Liver (tissue), 9 donors: ENCODE results near the gene DMD. TPM values are rescaled to one million over a fixed set of nuclear protein-coding genes. Genes with fewer than 3 reads are reported as not detected.

Source experiments
- DNase-seq: peaks from one replicate; pipeline ENCODE4 v3.0.0-alpha.2; 2017; ENCODE audit warnings: low spot score
- H3K27ac ChIP-seq, 2 donors: one replicate each; pipeline ENCODE4 v1.7.0; 2013; ENCODE audit warnings: inconsistent platforms in 2 of 2, low read length in 2 of 2, control low read depth in 1 of 2, low read depth in 1 of 2, mild to moderate bottlenecking in 1 of 2
- H3K27me3 ChIP-seq, 4 donors: one replicate each; pipeline versions ENCODE4 v1.6.1 to v1.7.0; 2013; ENCODE audit warnings: low read length in 3 of 4, inconsistent platforms in 1 of 4, mild to moderate bottlenecking in 1 of 4, moderate library complexity in 1 of 4; ENCODE audit not compliant: control insufficient read depth in 4 of 4, insufficient read depth in 4 of 4
- H3K36me3 ChIP-seq, 4 donors: one replicate each; pipeline versions ENCODE4 v1.6.1 to v1.7.0; 2013; ENCODE audit warnings: low read length in 3 of 4, mild to moderate bottlenecking in 3 of 4, low read depth in 1 of 4, moderate library complexity in 1 of 4; ENCODE audit not compliant: control insufficient read depth in 4 of 4, insufficient read depth in 3 of 4
- H3K4me1 ChIP-seq, 4 donors: one replicate each; pipeline versions ENCODE4 v1.6.1 to v1.7.0; 2013; ENCODE audit warnings: low read length in 3 of 4, mild to moderate bottlenecking in 3 of 4, moderate library complexity in 1 of 4; ENCODE audit not compliant: control insufficient read depth in 4 of 4, insufficient read depth in 4 of 4
- H3K4me3 ChIP-seq, 3 donors: one replicate each; pipeline versions ENCODE4 v1.6.1 to v1.7.0; 2013; ENCODE audit warnings: low read length in 3 of 3, control low read depth in 1 of 3, low read depth in 1 of 3, mild to moderate bottlenecking in 1 of 3
- H3K9ac ChIP-seq, 2 donors: one replicate each; pipeline ENCODE4 v1.7.0; 2013; ENCODE audit warnings: low read length in 2 of 2, mild to moderate bottlenecking in 2 of 2, moderate library complexity in 2 of 2, control low read depth in 1 of 2, low read depth in 1 of 2
- H3K9me3 ChIP-seq, 4 donors: one replicate each; pipeline versions ENCODE4 v1.6.1 to v1.7.0; 2013; ENCODE audit warnings: low read length in 3 of 4; ENCODE audit not compliant: control insufficient read depth in 4 of 4
- EGR1 ChIP-seq, 2 donors: IDR thresholded peaks; 2 replicates each; pipeline ENCODE4 v1.6.1; 2016 to 2018; ENCODE audit warnings: antibody characterized with exemption in 2 of 2, low read depth in 2 of 2
- FOXA1 ChIP-seq: IDR thresholded peaks from 2 replicates; pipeline ENCODE4 v1.6.1; 2016; ENCODE audit warnings: antibody characterized with exemption
- FOXA2 ChIP-seq: IDR thresholded peaks from 2 replicates; pipeline ENCODE4 v1.6.1; 2016; ENCODE audit warnings: antibody characterized with exemption
- GABPA ChIP-seq, 2 donors: IDR thresholded peaks in 1 of 2; conservative IDR thresholded peaks in 1 of 2; 2 replicates each; pipeline ENCODE4 v1.6.1; 2016; ENCODE audit warnings: antibody characterized with exemption in 2 of 2, mild to moderate bottlenecking in 1 of 2, moderate library complexity in 1 of 2
- HNF4A ChIP-seq, 2 donors: conservative IDR thresholded peaks; 2 replicates each; pipeline ENCODE4 v1.6.1; 2016; ENCODE audit warnings: antibody characterized with exemption in 2 of 2, mild to moderate bottlenecking in 2 of 2
- HNF4G ChIP-seq: IDR thresholded peaks from 2 replicates; pipeline ENCODE4 v1.6.1; 2016; ENCODE audit warnings: antibody characterized with exemption
- JUND ChIP-seq, 2 donors: IDR thresholded peaks; 2 replicates each; pipeline ENCODE4 v1.6.1; 2016; ENCODE audit warnings: antibody characterized with exemption in 2 of 2
- NR2F2 ChIP-seq: IDR thresholded peaks from 2 replicates; pipeline ENCODE4 v1.6.1; 2016; ENCODE audit warnings: antibody characterized with exemption
- RAD21 ChIP-seq, 2 donors: IDR thresholded peaks; 2 replicates each; pipeline ENCODE4 v1.6.1; 2016; ENCODE audit warnings: antibody characterized with exemption in 2 of 2, mild to moderate bottlenecking in 2 of 2
- RXRA ChIP-seq, 2 donors: IDR thresholded peaks; 2 replicates each; pipeline ENCODE4 v1.6.1; 2017 to 2018; ENCODE audit warnings: antibody characterized with exemption in 2 of 2, mild to moderate bottlenecking in 1 of 2
- SP1 ChIP-seq: IDR thresholded peaks from 2 replicates; pipeline ENCODE4 v1.6.1; 2018; ENCODE audit warnings: antibody characterized with exemption, mild to moderate bottlenecking
- TAF1 ChIP-seq: conservative IDR thresholded peaks from 2 replicates; pipeline ENCODE4 v1.6.1; 2016; ENCODE audit warnings: antibody characterized with exemption, mild to moderate bottlenecking
- YY1 ChIP-seq: IDR thresholded peaks from 2 replicates; pipeline ENCODE4 v1.6.1; 2016; ENCODE audit warnings: antibody characterized with exemption, mild to moderate bottlenecking
- WGBS: extraction: QIAGEN DNeasy Blood & Tissue Kit; methylation state at CpG from one replicate; pipeline ENCODE4 v1.1.7; 2013; 5-methylcytosine and 5-hydroxymethylcytosine counted together
- polyA plus RNA-seq, 2 donors: library from polyadenylated mRNA; stranded (reverse) in 1 of 2; unstranded in 1 of 2; fragments of 200-250 nt in 1 of 2; fragments of >200 nt in 1 of 2; fragmentation: Nextera tagmentation in 1 of 2; extraction: Ambion mirVana in 1 of 2; gene quantifications; one replicate each; pipeline versions ENCODE4 v1.2.1 to v1.2.3, GENCODE V29; 2013 to 2015
- total RNA-seq, 2 donors: library from RNA; depleted of rRNA; stranded (reverse); fragments of >200 nt; gene quantifications; one replicate each; pipeline ENCODE4 v1.2.3, GENCODE V29; 2014
- TF ChIP-seq, protein P1 (sequence below): fragments of 150-350 bp; IDR thresholded peaks from 2 replicates; pipeline ENCODE4 v1.5.1; 2017; ENCODE audit warnings: improper control_type of control experiment, low read depth, low read length; ENCODE audit not compliant: missing input control
- TF ChIP-seq, protein P2 (sequence below): IDR thresholded peaks from 2 replicates; pipeline ENCODE4 v1.6.1; 2016; ENCODE audit warnings: antibody characterized with exemption
- TF ChIP-seq, protein P3 (sequence below): IDR thresholded peaks from 2 replicates; pipeline ENCODE4 v1.6.1; 2016; ENCODE audit warnings: antibody characterized with exemption
- TF ChIP-seq, protein P4 (sequence below): IDR thresholded peaks from 2 replicates; pipeline ENCODE4 v1.6.1; 2016; ENCODE audit warnings: antibody characterized with exemption
- TF ChIP-seq, protein P5 (sequence below): IDR thresholded peaks from 2 replicates; pipeline ENCODE4 v1.6.1; 2016; ENCODE audit warnings: antibody characterized with exemption, mild to moderate bottlenecking
- donor health status: healthy.
- donor health status: healthy.
- donor health status: healthy.
- donor health status: healthy.
- donor health status: healthy.

Gene DMD
- total and polyA plus RNA-seq, 4 donors: 14.6 to 61.9 (median 23.9) TPM

DNA sequence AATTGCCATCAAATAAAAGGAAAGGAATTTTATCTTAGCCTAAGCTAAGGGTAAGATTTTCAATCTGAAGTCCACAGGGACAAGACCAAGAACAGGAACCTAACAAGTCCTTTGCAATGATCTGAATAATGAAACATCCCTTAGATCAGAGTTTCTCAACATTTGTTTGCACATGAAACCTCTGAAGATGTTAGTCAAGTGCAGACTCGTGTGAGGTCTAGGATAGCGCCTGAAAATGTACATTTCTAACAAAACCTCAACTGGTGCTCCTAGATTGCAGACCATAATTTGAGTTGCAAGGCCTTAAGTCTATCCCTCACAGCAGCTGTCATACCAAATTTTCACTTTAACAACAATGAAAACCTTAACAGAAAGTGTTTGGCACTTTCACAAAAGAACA is 337.6 kb downstream of the DMD start:
- no peak overlapping the region for H3K9ac ChIP-seq
- no peaks in the 10 kb centered on the region for H3K9me3 ChIP-seq
- H3K27ac ChIP-seq: no peak overlapping the region
- no peaks in the 10 kb centered on the region for H3K27me3 ChIP-seq
- no peak overlapping the region for H3K4me3 ChIP-seq
- no peak for DNase-seq
- TF ChIP-seq GABPA (IDR thresholded peaks at IDR 0.05 in 1 of 2, conservative IDR thresholded peaks at IDR 0.05 in 1 of 2) (no peak), RAD21 (IDR thresholded peaks at IDR 0.05) (no peak), FOXA2 (no peak), HNF4A (conservative IDR thresholded peaks at IDR 0.05) (no peak), JUND (IDR thresholded peaks at IDR 0.05) (no peak)
- TF ChIP-seq, protein P1, sequence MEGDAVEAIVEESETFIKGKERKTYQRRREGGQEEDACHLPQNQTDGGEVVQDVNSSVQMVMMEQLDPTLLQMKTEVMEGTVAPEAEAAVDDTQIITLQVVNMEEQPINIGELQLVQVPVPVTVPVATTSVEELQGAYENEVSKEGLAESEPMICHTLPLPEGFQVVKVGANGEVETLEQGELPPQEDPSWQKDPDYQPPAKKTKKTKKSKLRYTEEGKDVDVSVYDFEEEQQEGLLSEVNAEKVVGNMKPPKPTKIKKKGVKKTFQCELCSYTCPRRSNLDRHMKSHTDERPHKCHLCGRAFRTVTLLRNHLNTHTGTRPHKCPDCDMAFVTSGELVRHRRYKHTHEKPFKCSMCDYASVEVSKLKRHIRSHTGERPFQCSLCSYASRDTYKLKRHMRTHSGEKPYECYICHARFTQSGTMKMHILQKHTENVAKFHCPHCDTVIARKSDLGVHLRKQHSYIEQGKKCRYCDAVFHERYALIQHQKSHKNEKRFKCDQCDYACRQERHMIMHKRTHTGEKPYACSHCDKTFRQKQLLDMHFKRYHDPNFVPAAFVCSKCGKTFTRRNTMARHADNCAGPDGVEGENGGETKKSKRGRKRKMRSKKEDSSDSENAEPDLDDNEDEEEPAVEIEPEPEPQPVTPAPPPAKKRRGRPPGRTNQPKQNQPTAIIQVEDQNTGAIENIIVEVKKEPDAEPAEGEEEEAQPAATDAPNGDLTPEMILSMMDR: no peak
- TF ChIP-seq, protein P2, sequence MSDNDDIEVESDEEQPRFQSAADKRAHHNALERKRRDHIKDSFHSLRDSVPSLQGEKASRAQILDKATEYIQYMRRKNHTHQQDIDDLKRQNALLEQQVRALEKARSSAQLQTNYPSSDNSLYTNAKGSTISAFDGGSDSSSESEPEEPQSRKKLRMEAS: no peak
- TF ChIP-seq, protein P3, sequence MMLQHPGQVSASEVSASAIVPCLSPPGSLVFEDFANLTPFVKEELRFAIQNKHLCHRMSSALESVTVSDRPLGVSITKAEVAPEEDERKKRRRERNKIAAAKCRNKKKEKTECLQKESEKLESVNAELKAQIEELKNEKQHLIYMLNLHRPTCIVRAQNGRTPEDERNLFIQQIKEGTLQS: no peak
- no peaks in the 10 kb centered on the region for H3K36me3 ChIP-seq
- no peaks in the 10 kb centered on the region for H3K4me1 ChIP-seq
- WGBS: 75% methylated on average over 2 of the region's 2 CpGs

DNA sequence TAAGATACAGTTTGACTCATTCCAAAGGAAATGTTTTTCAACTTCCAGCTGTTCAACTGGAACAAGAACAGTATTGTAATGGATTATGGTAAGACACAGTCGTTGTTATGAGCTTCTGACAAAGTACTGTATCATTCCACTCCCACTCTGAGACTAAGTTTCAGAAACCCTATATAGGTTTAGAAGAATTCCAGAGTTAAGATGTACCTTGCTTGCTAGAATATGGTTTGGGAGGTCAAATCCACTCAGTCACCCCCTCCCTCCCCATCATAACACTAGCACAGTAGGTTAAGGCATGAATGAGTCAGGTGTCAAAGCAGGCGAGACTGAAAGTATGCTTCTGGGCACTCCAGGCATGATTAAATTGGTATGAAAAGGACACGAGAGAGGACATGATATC is 339.7 kb downstream of the DMD start:
- no peaks in the 10 kb centered on the region for H3K4me1 ChIP-seq
- H3K9ac ChIP-seq: no peak overlapping the region
- no peaks in the 10 kb centered on the region for H3K27me3 ChIP-seq
- no peaks in the 10 kb centered on the region for H3K36me3 ChIP-seq
- TF ChIP-seq, protein P2: no peak
- TF ChIP-seq NR2F2 (no peak), JUND (IDR thresholded peaks at IDR 0.05) (no peak), FOXA1 (no peak), TAF1 (no peak), EGR1 (IDR thresholded peaks at IDR 0.05; ENCODE audit: low read depth in 2 of 2) (no peak), YY1 (no peak), HNF4G (no peak), HNF4A (conservative IDR thresholded peaks at IDR 0.05) (no peak), RAD21 (IDR thresholded peaks at IDR 0.05) (no peak), SP1 (no peak), RXRA (IDR thresholded peaks at IDR 0.05) (no peak), FOXA2 (no peak)
- TF ChIP-seq, protein P4, sequence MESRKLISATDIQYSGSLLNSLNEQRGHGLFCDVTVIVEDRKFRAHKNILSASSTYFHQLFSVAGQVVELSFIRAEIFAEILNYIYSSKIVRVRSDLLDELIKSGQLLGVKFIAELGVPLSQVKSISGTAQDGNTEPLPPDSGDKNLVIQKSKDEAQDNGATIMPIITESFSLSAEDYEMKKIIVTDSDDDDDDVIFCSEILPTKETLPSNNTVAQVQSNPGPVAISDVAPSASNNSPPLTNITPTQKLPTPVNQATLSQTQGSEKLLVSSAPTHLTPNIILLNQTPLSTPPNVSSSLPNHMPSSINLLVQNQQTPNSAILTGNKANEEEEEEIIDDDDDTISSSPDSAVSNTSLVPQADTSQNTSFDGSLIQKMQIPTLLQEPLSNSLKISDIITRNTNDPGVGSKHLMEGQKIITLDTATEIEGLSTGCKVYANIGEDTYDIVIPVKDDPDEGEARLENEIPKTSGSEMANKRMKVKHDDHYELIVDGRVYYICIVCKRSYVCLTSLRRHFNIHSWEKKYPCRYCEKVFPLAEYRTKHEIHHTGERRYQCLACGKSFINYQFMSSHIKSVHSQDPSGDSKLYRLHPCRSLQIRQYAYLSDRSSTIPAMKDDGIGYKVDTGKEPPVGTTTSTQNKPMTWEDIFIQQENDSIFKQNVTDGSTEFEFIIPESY: no peak
- TF ChIP-seq, protein P3: no peak
- TF ChIP-seq, protein P1: no peak
- TF ChIP-seq, protein P5, sequence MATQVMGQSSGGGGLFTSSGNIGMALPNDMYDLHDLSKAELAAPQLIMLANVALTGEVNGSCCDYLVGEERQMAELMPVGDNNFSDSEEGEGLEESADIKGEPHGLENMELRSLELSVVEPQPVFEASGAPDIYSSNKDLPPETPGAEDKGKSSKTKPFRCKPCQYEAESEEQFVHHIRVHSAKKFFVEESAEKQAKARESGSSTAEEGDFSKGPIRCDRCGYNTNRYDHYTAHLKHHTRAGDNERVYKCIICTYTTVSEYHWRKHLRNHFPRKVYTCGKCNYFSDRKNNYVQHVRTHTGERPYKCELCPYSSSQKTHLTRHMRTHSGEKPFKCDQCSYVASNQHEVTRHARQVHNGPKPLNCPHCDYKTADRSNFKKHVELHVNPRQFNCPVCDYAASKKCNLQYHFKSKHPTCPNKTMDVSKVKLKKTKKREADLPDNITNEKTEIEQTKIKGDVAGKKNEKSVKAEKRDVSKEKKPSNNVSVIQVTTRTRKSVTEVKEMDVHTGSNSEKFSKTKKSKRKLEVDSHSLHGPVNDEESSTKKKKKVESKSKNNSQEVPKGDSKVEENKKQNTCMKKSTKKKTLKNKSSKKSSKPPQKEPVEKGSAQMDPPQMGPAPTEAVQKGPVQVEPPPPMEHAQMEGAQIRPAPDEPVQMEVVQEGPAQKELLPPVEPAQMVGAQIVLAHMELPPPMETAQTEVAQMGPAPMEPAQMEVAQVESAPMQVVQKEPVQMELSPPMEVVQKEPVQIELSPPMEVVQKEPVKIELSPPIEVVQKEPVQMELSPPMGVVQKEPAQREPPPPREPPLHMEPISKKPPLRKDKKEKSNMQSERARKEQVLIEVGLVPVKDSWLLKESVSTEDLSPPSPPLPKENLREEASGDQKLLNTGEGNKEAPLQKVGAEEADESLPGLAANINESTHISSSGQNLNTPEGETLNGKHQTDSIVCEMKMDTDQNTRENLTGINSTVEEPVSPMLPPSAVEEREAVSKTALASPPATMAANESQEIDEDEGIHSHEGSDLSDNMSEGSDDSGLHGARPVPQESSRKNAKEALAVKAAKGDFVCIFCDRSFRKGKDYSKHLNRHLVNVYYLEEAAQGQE: no peak
- no peak overlapping the region for H3K4me3 ChIP-seq
- no peaks in the 10 kb centered on the region for H3K9me3 ChIP-seq
- no peak for DNase-seq
- no peak overlapping the region for H3K27ac ChIP-seq
- whole genome bisulfite sequencing: 47% methylated on average over 3 of the region's 3 CpGs
